B cell (primary cell): Measurements from ENCODE around the gene NUMB. TPM values are rescaled to one million over a fixed set of nuclear protein-coding genes. Genes with fewer than 3 reads are reported as not detected.

ENCODE experiments used
- ATAC-seq: fragments of 200-7000 bp; cut with Tn5 transposase; one replicate; pipeline ENCODE4 v1.10.0; 2021; ENCODE audit warnings: low read depth, mild to moderate bottlenecking, moderate number of reproducible peaks, moderate library complexity
- CTCF ChIA-PET: fragments of 350-600 bp; sonication (Branson Sonifier 250); formaldehyde crosslinking; loops from one replicate; lab custom pipeline; 2021; ENCODE audit warnings: antibody characterized with exemption, inconsistent platforms; lab: Charles Lee
- POLR2A ChIA-PET: fragments of 350-600 bp; sonication (Branson Sonifier 250); formaldehyde crosslinking; loops from one replicate; lab custom pipeline; 2021; ENCODE audit warnings: antibody characterized with exemption; lab: Charles Lee
- DNase-seq: peaks from one replicate; pipeline ENCODE4 v3.0.0; 2013
- H2AFZ ChIP-seq: 2 replicates; pipeline ENCODE4 v1.6.1; 2012; ENCODE audit warnings: mild to moderate bottlenecking, low read depth, low read length; ENCODE audit not compliant: insufficient read depth, poor library complexity, severe bottlenecking
- H3K27ac ChIP-seq, 2 donors: 1 replicate in 1 of 2; 2 replicates in 1 of 2; pipeline ENCODE4 v1.5.1; 2012 to 2013; ENCODE audit warnings: low read length in 2 of 2, mild to moderate bottlenecking in 2 of 2, moderate library complexity in 1 of 2
- H3K27me3 ChIP-seq, 4 experiments: fragments of 200-600 bp in 1 of 4; sonication (generic) in 1 of 4; replicated peaks in 1 of 4; 1 replicate in 2 of 4; 2 replicates in 2 of 4; pipeline versions ENCODE4 v1.6.1 to v1.7.0; 2013 to 2016; ENCODE audit warnings: low read length in 3 of 4, mild to moderate bottlenecking in 2 of 4, mixed read lengths in 1 of 4, moderate library complexity in 1 of 4; ENCODE audit not compliant: insufficient read depth in 4 of 4, control insufficient read depth in 3 of 4; ENCODE audit errors: control extremely low read depth in 1 of 4
- H3K36me3 ChIP-seq, 2 experiments: replicated peaks in 1 of 2; 1 replicate in 1 of 2; 2 replicates in 1 of 2; pipeline versions ENCODE4 v1.6.1 to v1.7.1; 2013; ENCODE audit warnings: low read length in 1 of 2; ENCODE audit not compliant: insufficient read depth in 2 of 2, control insufficient read depth in 1 of 2; ENCODE audit errors: control extremely low read depth in 1 of 2, extremely low read depth in 1 of 2
- H3K4me1 ChIP-seq, 2 donors: fragments of 200-600 bp in 1 of 2; sonication (generic) in 1 of 2; 1 replicate in 1 of 2; 2 replicates in 1 of 2; pipeline versions ENCODE4 v1.5.1 to v1.6.1; 2013 to 2017; ENCODE audit warnings: low read length in 2 of 2; ENCODE audit not compliant: control insufficient read depth in 2 of 2, insufficient read depth in 2 of 2
- H3K4me2 ChIP-seq: replicated peaks from 2 replicates; pipeline ENCODE3; 2012; ENCODE audit warnings: mild to moderate bottlenecking, low read depth, low read length; ENCODE audit not compliant: poor library complexity, severe bottlenecking
- H3K4me3 ChIP-seq, 5 experiments: fragments of 200-600 bp in 1 of 5; sonication (generic) in 1 of 5; 1 replicate in 3 of 5; 2 replicates in 2 of 5; pipeline versions ENCODE4 v1.5.1 to v1.7.0; 2011 to 2016; ENCODE audit warnings: low read length in 4 of 5, mild to moderate bottlenecking in 4 of 5, low read depth in 2 of 5, control low read depth in 1 of 5, moderate library complexity in 1 of 5; ENCODE audit not compliant: insufficient read depth in 1 of 5; ENCODE audit errors: control extremely low read depth in 1 of 5, extremely low read depth in 1 of 5
- H3K79me2 ChIP-seq: fragments of 200-600 bp; sonication (generic); one replicate; pipeline ENCODE4 v1.6.0; 2016; ENCODE audit warnings: low read length; ENCODE audit not compliant: control insufficient read depth, insufficient read depth
- H3K9ac ChIP-seq: fragments of 200-600 bp; sonication (generic); 2 replicates; pipeline ENCODE4 v1.6.1; 2017; ENCODE audit warnings: mild to moderate bottlenecking, low read length, moderate library complexity
- H3K9me3 ChIP-seq, 3 donors: one replicate each; pipeline versions ENCODE4 v1.6.1 to v1.7.1; 2013; ENCODE audit warnings: low read length in 2 of 3; ENCODE audit not compliant: control insufficient read depth in 2 of 3, insufficient read depth in 1 of 3; ENCODE audit errors: control extremely low read depth in 1 of 3
- H4K20me1 ChIP-seq: 2 replicates; pipeline ENCODE4 v1.6.0; 2012; ENCODE audit warnings: mild to moderate bottlenecking, low read length; ENCODE audit not compliant: insufficient read depth, control insufficient read depth, poor library complexity, severe bottlenecking
- H3K27ac Mint-ChIP-seq: one replicate; pipeline ENCODE4 v1.8.0; 2021; ENCODE audit warnings: mixed read lengths
- H3K27me3 Mint-ChIP-seq: one replicate; pipeline ENCODE4 v1.8.0; 2021; ENCODE audit warnings: mixed read lengths
- H3K4me1 Mint-ChIP-seq: one replicate; pipeline ENCODE4 v1.8.0; 2021; ENCODE audit warnings: mixed read lengths
- H3K4me3 Mint-ChIP-seq: one replicate; pipeline ENCODE4 v1.8.0; 2021; ENCODE audit warnings: mixed read lengths
- H3K9me3 Mint-ChIP-seq: one replicate; pipeline ENCODE4 v1.8.0; 2022; ENCODE audit warnings: mixed read lengths; ENCODE audit not compliant: insufficient read depth
- EZH2 ChIP-seq: IDR thresholded peaks from 2 replicates; pipeline ENCODE4 v1.6.1; 2012; ENCODE audit warnings: borderline replicate concordance, low read depth, mild to moderate bottlenecking, moderate library complexity, low read length; ENCODE audit not compliant: insufficient read depth, poor library complexity, severe bottlenecking
- WGBS: methylation state at CpG from one replicate; pipeline ENCODE4 v1.1.5; 2013; ENCODE audit warnings: missing lambda C conversion rate; ENCODE audit not compliant: insufficient coverage; 5-methylcytosine and 5-hydroxymethylcytosine counted together
- intact Hi-C: fragments of 100-400 bp; cut with micrococcal nuclease; formaldehyde crosslinking; loops from one replicate; pipeline ENCODE4 v1.10.0; 2022
- polyA plus RNA-seq: library from polyadenylated mRNA; depleted of rRNA; stranded (reverse); fragments of >200 nt; gene quantifications from 2 replicates; pipeline ENCODE4 v1.2.3, GENCODE V29; 2012
- total RNA-seq, 2 donors: library from RNA; stranded (reverse); fragments of 120-200 nt in 1 of 2; gene quantifications; 1 replicate in 1 of 2; 2 replicates in 1 of 2; pipeline versions ENCODE4 v1.2.3 to v1.2.4, GENCODE V29; 2013 to 2022
- TF ChIP-seq, protein P1 (sequence below): fragments of 200-600 bp; IDR thresholded peaks from one replicate; pipeline ENCODE4 v1.8.0; 2022; ENCODE audit warnings: antibody characterized with exemption, mild to moderate bottlenecking

Gene NUMB
- total and polyA plus RNA-seq, 2 donors (not counting 1 experiment from before 2014, with no cell fraction given) = 63.4 to 102 TPM

DNA sequence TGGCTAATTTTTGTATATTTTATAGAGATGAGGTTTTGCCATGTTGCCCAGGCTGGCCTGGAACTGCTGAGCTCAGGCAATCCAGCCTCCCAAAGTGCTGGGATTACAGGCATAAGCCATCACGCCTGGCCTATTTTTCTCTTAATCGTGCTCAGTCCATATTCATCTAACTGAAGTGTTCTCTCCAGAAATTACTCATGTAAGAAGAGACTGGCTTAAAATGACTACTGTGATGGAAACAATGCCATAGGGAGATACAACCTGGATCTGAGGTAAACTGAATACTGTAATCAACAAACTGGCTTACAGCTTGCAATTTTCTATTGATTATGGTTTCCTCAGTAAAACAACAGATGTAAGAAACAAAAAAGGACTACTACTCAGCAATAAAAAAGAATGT, 21.1 kb downstream of the NUMB start:
- ATAC-seq = no peak
- no peak overlapping the region for H3K27ac Mint-ChIP-seq
- Histone ChIP-seq H2AFZ (no peak overlapping the region), H3K36me3 (no peaks in the 10 kb centered on the region), H3K79me2 (peaks cover 91% of the 10 kb centered on the region), H4K20me1 (peaks cover 32% of the 10 kb centered on the region), H3K9ac (no peak overlapping the region), H3K4me2 (no peak overlapping the region), H3K27ac (no peak overlapping the region), H3K9me3 (no peaks in the 10 kb centered on the region), H3K4me3 (no peak overlapping the region), H3K27me3 (no peaks in the 10 kb centered on the region), H3K4me1 (peaks cover 0 to 4% of the 10 kb centered on the region in 2 donors)
- peaks cover 34% of the 10 kb centered on the region for H3K4me1 Mint-ChIP-seq
- WGBS = 100% methylated on average over 1 of the region's 2 CpGs
- no peaks in the 10 kb centered on the region for H3K9me3 Mint-ChIP-seq
- ChIA-PET CTCF (interaction anchor here (0.9 kb wide), 1 partner anchor 29 kb away, joined by 3 read pairs; no protein-coding TSS in a partner anchor), POLR2A (interaction anchor here (0.6 kb wide), 2 partner anchors 14 to 52 kb away, joined by 3 to 10 read pairs; no protein-coding TSS in a partner anchor)
- H3K4me3 Mint-ChIP-seq = no peak overlapping the region
- no peak for DNase-seq
- intact Hi-C loops = no loop called here
- TF ChIP-seq EZH2 = no peak
- TF ChIP-seq, protein P1, sequence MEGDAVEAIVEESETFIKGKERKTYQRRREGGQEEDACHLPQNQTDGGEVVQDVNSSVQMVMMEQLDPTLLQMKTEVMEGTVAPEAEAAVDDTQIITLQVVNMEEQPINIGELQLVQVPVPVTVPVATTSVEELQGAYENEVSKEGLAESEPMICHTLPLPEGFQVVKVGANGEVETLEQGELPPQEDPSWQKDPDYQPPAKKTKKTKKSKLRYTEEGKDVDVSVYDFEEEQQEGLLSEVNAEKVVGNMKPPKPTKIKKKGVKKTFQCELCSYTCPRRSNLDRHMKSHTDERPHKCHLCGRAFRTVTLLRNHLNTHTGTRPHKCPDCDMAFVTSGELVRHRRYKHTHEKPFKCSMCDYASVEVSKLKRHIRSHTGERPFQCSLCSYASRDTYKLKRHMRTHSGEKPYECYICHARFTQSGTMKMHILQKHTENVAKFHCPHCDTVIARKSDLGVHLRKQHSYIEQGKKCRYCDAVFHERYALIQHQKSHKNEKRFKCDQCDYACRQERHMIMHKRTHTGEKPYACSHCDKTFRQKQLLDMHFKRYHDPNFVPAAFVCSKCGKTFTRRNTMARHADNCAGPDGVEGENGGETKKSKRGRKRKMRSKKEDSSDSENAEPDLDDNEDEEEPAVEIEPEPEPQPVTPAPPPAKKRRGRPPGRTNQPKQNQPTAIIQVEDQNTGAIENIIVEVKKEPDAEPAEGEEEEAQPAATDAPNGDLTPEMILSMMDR = no peak
- H3K27me3 Mint-ChIP-seq = no peaks in the 10 kb centered on the region

DNA sequence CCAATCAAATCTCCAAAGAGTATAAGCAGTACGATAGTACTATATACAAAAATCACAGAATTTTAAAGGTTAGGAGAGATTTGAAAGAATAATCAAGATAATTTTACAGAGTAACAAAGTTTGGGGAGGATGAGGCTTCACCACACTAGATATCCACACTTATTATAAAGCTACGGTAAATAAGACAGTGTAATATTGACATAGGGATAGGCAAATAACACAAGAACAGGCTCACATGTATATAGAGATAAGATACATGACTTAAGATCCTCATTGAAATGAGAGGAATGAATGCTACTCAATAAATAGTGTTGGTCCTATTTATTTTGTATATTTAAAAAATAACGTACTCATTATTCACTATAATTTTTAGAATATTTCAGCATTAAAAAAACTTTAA, 26.2 kb downstream of the NUMB start:
- no peaks in the 10 kb centered on the region for H3K9me3 ChIP-seq
- H3K36me3 ChIP-seq = no peaks in the 10 kb centered on the region
- Mint-ChIP-seq H3K27me3 (no peaks in the 10 kb centered on the region), H3K4me3 (no peak overlapping the region), H3K27ac (no peak overlapping the region), H3K9me3 (no peaks in the 10 kb centered on the region), H3K4me1 (peaks cover 34% of the 10 kb centered on the region)
- H3K27me3 ChIP-seq = no peaks in the 10 kb centered on the region
- ChIA-PET CTCF (no interaction called here), POLR2A (no interaction called here)
- H3K4me1 ChIP-seq = peaks cover 2 to 8% of the 10 kb centered on the region in 2 donors
- intact Hi-C loops = no loop called here
- H4K20me1 ChIP-seq = peaks cover 10% of the 10 kb centered on the region
- no peak overlapping the region for H3K9ac ChIP-seq
- H3K4me3 ChIP-seq = no peak overlapping the region
- no peak for TF ChIP-seq EZH2
- TF ChIP-seq, protein P1 = no peak
- H3K79me2 ChIP-seq = peaks cover 76% of the 10 kb centered on the region
- no peak overlapping the region for H2AFZ ChIP-seq
- no peak for DNase-seq
- no peak for ATAC-seq
- WGBS = no CpG with 5 or more reads among the region's 3 CpGs
- H3K4me2 ChIP-seq = no peak overlapping the region
- no peak overlapping the region for H3K27ac ChIP-seq
